Neutrophil (primary cell): ENCODE data around the gene APOLD1.
"Not testable (repeated sequence)": the region's sequence is repeated elsewhere in the genome, so short reads cannot be mapped to it uniquely, and the experiment has no call there.

Experiments
- H3K27ac ChIP-seq: fragments of 200-600 bp; sonication (generic); 2 replicates; pipeline ENCODE4 v1.5.1; 2016; ENCODE audit warnings: mild to moderate bottlenecking, moderate library complexity
- H3K27me3 ChIP-seq: fragments of 200-600 bp; sonication (generic); 2 replicates; pipeline ENCODE4 v1.6.0; 2016; ENCODE audit warnings: mild to moderate bottlenecking
- H3K36me3 ChIP-seq: fragments of 200-600 bp; sonication (generic); 2 replicates; pipeline ENCODE4 v1.5.1; 2017
- H3K4me1 ChIP-seq, 2 experiments: fragments of 200-600 bp in 1 of 2; sonication (generic) in 1 of 2; 1 replicate in 1 of 2; 2 replicates in 1 of 2; pipeline versions ENCODE4 v1.5.1 to v1.6.1; 2013 to 2016; ENCODE audit warnings: low read depth in 1 of 2, low read length in 1 of 2, mild to moderate bottlenecking in 1 of 2, moderate library complexity in 1 of 2; ENCODE audit not compliant: control insufficient read depth in 1 of 2, insufficient read depth in 1 of 2
- H3K4me3 ChIP-seq, 2 experiments: fragments of 200-600 bp in 1 of 2; sonication (generic) in 1 of 2; 1 replicate in 1 of 2; 2 replicates in 1 of 2; pipeline ENCODE4 v1.5.1; 2013 to 2016; ENCODE audit warnings: low read depth in 1 of 2, low read length in 1 of 2, mild to moderate bottlenecking in 1 of 2, moderate library complexity in 1 of 2
- H3K9me3 ChIP-seq: fragments of 200-600 bp; sonication (generic); 2 replicates; pipeline ENCODE4 v1.5.1; 2016
- CTCF ChIP-seq: fragments of 200-600 bp; sonication (generic); IDR thresholded peaks from 2 replicates; pipeline ENCODE4 v1.5.1; 2016; ENCODE audit warnings: antibody characterized with exemption

Gene APOLD1

GRCh38 chr12:12784911-12785814 lies at the start of gene APOLD1:
Gene APOLD1 (plus strand): TSS chr12:12785659. CDS start chr12:12785692, 33 bp downstream.
- peak within 1 kb of the TSS; percentile 71 to 76 for H3K4me3 ChIP-seq
- peaks cover 8 to 13% of the 10 kb centered on the region in 2 experiments for H3K4me1 ChIP-seq
- no peaks in the 10 kb centered on the region for H3K36me3 ChIP-seq
- no peak for TF ChIP-seq CTCF
- H3K27ac ChIP-seq, result no peak within 1 kb of the TSS
- no peaks in the 10 kb centered on the region for H3K9me3 ChIP-seq
- no peaks in the 10 kb centered on the region for H3K27me3 ChIP-seq

- Histone ChIP-seq H3K4me1 (peaks cover 6% of the 10 kb centered on the region in 2 experiments), H3K9me3 (no peaks in the 10 kb centered on the region), H3K36me3 (no peaks in the 10 kb centered on the region), H3K4me3 (no peak overlapping the region), H3K27me3 (no peaks in the 10 kb centered on the region), H3K27ac (peak overlapping the region; percentile 46)
- peak; percentile 64 for TF ChIP-seq CTCF
These were observed 48.4 kb upstream of the APOLD1 start for GRCh38 chr12:12736759-12737676.

GRCh38 chr12:12738152-12738551 lies 47.3 kb upstream of the APOLD1 start:
- not testable (repeated sequence) for H3K9me3 ChIP-seq, H3K4me3 ChIP-seq, H3K36me3 ChIP-seq, H3K4me1 ChIP-seq, H3K27me3 ChIP-seq, H3K27ac ChIP-seq

GRCh38 chr12:12741660-12742059 lies 43.8 kb upstream of the APOLD1 start:
- peaks cover 3% of the 10 kb centered on the region in 2 experiments for H3K4me1 ChIP-seq
- TF ChIP-seq CTCF, result no peak
- no peaks in the 10 kb centered on the region for H3K27me3 ChIP-seq
- H3K4me3 ChIP-seq, result no peak overlapping the region
- H3K36me3 ChIP-seq, result no peaks in the 10 kb centered on the region
- H3K27ac ChIP-seq, result no peak overlapping the region
- H3K9me3 ChIP-seq, result no peaks in the 10 kb centered on the region

GRCh38 chr12:12744546-12745305 lies 40.7 kb upstream of the APOLD1 start:
- Histone ChIP-seq H3K9me3 (no peaks in the 10 kb centered on the region), H3K4me3 (no peak overlapping the region), H3K4me1 (no peaks in the 10 kb centered on the region), H3K36me3 (peaks cover 4% of the 10 kb centered on the region), H3K27ac (no peak overlapping the region), H3K27me3 (no peaks in the 10 kb centered on the region)
- no peak for TF ChIP-seq CTCF
